Stimulated activated CD8-positive, alpha-beta memory T cell treated with anti-CD3 and anti-CD28 coated beads, Interleukin-12 subunit alpha, Interleukin-12 subunit beta, amount 100 ng/mL, for 4 hours (primary cell): ENCODE data around the gene SMIM35.
A peak's percentile ranks its signal among the peaks of the same experiment; 100 is the strongest.

Experiments used
- DNase-seq: peaks from one replicate; pipeline ENCODE4 v3.0.0-alpha.2; 2020; ENCODE audit warnings: low read depth

Gene SMIM35

DNA sequence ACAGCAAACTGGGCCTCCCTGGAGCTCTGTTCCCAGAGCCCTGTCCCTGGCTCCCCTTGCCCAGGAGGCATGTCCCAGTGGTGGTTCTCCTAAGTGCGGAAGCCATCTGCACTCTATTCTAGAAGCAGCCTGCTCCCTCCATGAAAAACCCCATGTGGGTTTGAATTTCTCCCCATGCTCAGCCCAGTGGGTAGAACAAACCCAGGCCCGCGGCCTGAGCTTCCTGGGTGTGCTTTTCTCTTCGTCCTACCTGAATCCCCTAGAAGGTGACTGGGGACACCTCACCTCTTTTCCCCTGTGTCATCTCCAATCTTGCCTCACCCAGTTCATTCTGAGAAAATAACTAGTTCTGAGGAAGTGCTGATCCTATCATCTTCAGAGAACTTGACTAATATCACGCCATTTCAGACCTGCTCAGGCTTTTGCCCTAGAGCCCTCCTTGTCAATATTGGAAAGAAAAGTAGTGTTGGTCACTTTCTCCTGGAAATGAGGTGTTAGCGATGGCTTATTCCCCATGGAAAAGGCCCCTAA lies 84.7 kb downstream of the SMIM35 start:
- DNase-seq, result no peak

DNA sequence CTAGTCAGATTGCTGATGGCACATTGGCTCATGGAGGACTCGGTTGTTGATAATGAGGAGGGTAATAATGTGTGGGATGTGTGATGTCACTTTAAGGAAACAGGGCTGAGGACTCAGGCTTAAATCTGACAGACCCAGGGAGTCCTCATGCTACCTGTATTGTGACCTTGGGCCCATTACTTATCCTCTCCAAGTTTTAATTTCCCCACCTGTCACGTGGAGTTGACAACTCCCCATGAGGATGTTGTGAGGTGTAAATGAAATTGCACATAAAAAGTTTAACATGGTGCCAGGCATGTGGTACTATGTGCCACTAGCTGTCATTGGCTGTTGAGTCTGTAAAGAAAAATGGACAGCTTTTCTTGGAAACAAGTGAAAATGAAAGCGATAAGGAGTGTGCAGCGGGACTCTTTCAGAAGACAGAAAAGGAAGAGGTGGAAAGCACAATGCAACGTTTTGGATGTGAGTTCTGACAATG lies 85.2 kb downstream of the SMIM35 start:
- DNase-seq, result no peak

DNA sequence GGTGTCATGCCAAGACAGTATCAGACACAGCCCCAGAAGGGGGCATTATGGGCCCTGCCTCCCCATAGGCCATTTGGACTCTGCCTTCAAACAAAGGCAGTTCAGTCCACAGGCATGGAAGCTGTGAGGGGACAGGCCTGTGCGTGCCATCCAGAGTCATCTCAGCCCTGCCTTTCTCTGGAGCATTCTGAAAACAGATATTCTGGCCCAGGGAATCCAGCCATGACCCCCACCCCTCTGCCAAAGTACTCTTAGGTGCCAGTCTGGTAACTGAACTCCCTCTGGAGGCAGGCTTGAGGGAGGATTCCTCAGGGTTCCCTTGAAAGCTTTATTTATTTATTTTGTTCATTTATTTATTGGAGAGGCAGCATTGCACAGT lies 85.9 kb downstream of the SMIM35 start:
- DNase-seq, result no peak

- no peak for DNase-seq
Observed at GRCh38 chr11:118000067-118000849, 86.5 kb downstream of the SMIM35 start.

DNA sequence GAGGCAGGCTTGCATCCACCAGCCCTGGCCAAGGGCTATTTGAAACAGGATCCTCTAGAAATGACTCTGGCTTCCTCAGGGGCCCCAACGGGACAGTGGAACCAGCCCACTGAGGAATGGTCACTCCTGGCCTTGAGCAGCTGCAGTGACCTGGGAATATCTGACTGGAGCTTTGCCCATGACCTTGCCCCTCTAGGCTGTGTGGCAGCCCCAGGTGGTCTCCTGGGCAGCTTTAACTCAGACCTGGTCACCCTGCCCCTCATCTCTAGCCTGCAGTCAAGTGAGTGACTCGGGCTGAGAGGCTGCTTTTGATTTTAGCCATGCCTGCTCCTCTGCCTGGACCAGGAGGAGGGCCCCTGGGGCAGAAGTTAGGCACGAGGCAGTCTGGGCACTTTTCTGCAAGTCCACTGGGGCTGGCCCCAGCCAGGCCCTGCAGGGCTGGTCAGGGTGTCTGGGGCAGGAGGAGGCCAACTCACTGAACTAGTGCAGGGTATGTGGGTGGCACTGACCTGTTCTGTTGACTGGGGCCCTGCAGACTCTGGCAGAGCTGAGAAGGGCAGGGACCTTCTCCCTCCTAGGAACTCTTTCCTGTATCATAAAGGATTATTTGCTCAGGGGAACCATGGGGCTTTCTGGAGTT lies 87.3 kb downstream of the SMIM35 start:
- no peak for DNase-seq

DNA sequence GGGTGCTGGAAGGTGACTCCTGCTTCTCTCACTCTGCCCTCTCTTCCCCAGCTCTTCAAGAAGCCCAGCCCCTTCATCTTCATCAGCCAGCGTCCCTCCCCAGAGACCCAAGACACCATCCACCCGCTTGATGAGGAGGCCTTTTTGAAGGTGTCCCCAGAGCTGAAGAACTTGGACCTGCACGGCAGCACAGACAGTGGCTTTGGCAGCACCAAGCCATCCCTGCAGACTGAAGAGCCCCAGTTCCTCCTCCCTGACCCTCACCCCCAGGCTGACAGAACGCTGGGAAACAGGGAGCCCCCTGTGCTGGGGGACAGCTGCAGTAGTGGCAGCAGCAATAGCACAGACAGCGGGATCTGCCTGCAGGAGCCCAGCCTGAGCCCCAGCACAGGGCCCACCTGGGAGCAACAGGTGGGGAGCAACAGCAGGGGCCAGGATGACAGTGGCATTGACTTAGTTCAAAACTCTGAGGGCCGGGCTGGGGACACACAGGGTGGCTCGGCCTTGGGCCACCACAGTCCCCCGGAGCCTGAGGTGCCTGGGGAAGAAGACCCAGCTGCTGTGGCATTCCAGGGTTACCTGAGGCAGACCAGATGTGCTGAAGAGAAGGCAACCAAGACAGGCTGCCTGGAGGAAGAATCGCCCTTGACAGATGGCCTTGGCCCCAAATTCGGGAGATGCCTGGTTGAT lies 88.0 kb downstream of the SMIM35 start:
- no peak for DNase-seq

DNA sequence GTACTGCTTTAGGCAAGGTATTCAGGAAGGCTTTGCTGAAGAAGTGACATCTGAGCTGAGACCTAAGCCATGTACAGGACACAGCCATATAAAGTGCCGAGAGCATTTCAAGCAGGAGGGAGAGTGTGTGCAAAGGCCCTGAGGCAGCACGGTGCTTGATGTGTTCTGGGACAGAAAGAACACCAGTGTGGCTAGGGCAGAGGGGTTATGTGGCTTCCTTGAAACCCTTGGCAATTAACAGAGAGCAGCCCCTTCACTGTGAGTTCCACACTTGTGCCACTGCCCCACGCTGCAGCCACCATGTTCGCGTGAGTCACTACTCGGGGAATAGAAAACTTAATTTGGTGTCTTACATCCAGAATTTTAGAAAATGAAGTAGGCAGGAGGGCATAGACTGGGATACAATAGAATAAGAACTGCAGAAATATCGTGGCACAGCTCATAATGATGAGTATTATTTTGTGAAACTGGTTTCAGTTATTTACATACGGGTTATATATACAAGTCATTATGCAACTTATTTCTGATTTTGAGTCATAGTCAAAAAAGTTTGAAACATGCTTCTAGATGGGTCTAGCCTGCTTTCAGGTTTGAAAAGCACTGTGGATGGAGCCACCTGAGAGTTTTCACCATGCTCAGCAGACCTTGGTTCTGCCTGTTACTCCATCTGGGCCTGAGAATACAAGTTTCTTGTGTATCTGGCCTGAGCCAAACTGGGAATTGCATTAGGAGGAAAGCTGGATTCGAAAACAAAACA lies 88.8 kb downstream of the SMIM35 start:
- DNase-seq, result no peak

DNA sequence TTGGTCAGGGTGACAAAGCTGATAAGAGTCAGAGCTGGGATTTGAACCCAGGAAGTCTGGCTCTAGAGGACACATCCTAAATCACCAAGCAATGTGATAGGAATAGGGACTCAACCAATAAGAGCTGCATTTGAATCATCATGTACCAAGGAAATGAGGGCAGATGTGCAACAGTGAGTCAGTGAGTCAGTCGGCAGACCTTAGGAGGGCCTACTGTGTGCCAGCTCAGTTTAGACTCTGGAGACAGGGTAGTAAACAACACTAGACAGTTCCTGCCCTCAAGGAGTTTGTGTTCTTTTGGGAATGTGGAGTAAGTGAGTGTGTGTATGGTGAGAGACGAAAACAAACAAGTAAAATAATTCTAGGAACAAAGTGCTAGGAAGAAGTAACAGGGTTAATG lies 89.4 kb downstream of the SMIM35 start:
- no peak for DNase-seq

DNA sequence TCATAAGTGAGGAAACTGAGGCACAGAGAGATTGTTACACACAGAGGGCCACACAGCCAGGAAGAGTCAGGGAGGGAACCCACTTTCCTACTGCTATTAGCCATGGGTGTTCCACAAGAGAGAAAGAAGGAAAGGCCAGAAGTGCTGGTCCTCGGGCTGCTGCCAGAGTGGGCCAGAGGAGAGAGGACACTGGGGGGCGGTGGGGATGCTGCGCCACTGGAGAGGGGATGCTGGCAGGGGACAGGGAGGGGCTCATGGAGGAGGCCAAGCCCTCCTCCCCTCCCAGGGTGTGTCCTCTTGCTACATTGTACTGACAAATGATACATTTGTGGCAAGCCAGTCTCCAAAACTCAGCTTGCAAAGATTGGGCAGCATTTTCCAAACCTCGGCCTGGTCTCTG lies 90.7 kb downstream of the SMIM35 start:
- DNase-seq, result no peak

GRCh38 chr11:117995472-117995871 lies 91.3 kb downstream of the SMIM35 start:
- DNase-seq, result no peak

GRCh38 chr11:117993988-117994745 lies 92.6 kb downstream of the SMIM35 start:
- no peak for DNase-seq

GRCh38 chr11:117992620-117993019 lies 94.1 kb downstream of the SMIM35 start:
- DNase-seq, result no peak

DNA sequence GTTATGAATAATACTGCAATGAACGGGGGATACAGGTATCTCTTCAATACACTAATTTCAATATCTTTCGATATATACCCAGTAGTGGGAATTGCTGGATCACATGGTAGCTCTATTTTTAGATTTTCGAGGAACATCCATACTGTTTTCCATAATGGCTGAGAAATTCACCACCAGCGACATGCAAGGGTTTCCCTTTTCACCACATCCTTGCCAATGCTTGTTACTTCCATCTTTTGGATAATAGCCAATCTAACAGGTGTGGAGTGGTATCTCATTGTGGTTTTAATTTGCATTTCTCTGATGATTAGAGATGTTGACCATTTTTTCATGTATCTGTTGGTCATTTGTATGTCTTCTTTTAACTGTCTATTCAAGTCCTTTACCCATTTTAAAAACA lies 94.6 kb downstream of the SMIM35 start:
- DNase-seq, result no peak

DNA sequence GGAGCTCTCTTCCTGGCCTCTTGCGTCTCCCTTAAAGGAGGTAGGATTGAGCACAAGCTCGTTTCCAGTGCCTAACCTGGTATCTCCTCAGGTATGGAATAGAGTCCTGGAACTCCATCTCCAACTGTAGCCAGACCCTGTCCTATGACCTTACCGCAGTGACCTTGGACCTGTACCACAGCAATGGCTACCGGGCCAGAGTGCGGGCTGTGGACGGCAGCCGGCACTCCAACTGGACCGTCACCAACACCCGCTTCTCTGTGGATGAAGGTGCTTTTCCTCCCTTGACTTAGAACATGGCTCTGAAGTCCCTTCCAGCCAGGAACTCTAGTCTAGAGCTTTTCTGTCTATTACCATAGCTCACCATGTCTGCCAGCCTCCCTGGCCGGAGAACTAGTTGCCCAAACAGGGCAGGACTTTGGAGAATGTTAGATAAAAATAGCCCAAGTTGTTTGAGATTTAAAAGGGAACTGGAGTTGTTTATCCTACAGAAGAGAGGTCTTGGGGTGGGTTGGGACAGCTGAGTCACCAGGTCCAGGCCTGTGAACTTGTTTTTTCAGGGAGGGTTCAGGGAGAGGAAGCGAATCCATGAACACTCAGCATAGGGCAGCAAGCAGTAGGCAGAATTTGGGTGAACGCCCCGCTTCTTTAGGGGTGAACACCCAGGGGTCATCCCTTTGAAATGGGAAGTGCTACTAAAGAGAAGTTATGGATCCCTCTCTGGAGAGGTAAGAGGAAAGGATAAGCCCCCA lies 97.2 kb downstream of the SMIM35 start:
- no peak for DNase-seq

DNA sequence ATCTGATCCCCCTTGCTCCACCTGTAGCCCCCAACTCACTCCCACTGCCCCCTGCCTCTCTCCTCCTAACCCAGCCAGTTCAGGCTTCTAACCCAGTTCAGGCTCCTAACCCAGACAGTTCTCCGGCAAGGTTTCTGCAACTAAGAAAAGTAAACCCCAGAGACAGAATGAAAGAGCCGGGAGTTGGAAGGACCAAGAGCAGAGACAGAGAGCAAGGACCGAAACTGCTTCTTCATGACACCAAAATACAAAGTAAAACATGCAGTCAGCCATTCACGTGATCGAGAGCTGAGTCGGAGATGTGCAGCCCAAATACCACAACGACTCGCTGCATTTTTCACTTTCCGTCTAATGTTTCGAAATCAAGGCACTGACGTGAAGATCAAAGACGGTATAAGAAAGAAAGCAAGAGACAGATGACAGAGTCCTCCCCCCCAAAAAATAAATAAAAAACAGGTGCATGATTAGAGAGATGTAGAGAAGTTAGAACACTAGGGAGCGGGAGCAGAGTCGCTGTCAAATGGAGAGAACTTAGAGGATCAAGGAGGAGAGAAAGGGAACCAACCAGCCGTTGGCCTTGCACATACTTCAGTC lies 99.7 kb downstream of the SMIM35 start:
- DNase-seq, result no peak

- peak; percentile 78 for DNase-seq
Observed at GRCh38 chr11:117985953-117986887, 100.5 kb downstream of the SMIM35 start, which contains the start of gene IL10RA. IL10RA (plus strand) TSS chr11:117986394; CDS start chr11:117986468, 74 bp downstream.

DNA sequence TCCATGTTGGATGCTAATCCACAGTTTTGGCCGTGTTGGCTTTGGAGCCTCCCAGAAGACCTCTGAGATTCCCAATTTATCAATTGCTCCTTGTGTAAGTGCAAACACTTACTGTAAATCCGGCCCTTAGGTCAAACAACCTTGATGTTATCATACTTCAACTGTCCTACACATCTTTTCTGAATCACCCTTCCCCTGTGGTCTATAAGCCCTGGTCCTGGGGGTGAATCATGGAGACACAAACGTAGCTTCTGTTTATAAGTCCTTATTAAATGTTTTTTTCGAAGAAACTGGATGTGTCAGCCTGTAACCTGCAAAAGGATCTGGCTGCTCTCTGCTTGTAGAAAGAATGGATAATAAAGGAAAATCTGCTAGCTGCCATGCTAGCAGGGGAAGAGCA lies 102.3 kb downstream of the SMIM35 start:
- DNase-seq, result no peak

DNA sequence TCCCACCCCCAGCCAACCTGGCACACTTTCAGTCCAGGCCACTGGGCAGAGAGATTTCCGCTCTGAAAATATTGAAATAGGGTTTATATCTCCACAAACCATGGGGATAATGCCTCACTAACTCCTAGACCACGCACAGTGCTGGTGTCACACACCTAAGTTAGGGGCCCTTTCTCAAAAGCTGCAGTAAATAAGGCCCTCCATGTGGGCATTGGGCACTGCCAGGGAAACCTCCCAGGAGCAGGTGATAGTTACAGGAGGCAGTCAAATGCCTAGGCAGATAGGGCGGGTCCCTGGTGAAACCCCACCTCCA lies 103.6 kb downstream of the SMIM35 start:
- DNase-seq, result no peak

GRCh38 chr11:117980720-117981119 lies 106.0 kb downstream of the SMIM35 start:
- no peak for DNase-seq
